ENCODE results near the gene TCF7.

TCF7 gene

GRCh38 chr5:134113902-134114875 is at the start of gene TCF7:
Gene TCF7 (plus strand): TSS chr5:134114681. CDS start chr5:134114907, 226 bp downstream.
- peak; percentile 85 for DNase-seq

DNA sequence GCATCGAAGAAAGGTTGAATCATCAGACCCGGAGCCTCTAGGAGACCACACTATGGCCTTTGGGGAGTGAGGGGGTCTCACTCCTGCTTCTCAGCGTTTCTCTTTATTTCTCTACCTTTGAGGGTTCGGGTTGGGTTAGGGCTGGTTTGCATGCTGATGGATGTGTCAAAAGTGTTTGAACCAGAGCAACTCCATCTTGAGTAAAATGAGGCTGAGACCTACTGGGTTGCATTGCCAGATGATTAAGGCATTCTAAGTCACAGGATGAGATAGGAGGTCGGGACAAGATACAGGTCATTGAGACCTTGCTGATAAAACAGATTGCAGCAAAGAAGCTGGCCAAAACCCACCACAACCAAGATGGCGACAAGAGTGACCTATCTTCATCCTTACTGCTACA is 44.9 kb upstream of the TCF7 start:
- no peak for DNase-seq

DNA sequence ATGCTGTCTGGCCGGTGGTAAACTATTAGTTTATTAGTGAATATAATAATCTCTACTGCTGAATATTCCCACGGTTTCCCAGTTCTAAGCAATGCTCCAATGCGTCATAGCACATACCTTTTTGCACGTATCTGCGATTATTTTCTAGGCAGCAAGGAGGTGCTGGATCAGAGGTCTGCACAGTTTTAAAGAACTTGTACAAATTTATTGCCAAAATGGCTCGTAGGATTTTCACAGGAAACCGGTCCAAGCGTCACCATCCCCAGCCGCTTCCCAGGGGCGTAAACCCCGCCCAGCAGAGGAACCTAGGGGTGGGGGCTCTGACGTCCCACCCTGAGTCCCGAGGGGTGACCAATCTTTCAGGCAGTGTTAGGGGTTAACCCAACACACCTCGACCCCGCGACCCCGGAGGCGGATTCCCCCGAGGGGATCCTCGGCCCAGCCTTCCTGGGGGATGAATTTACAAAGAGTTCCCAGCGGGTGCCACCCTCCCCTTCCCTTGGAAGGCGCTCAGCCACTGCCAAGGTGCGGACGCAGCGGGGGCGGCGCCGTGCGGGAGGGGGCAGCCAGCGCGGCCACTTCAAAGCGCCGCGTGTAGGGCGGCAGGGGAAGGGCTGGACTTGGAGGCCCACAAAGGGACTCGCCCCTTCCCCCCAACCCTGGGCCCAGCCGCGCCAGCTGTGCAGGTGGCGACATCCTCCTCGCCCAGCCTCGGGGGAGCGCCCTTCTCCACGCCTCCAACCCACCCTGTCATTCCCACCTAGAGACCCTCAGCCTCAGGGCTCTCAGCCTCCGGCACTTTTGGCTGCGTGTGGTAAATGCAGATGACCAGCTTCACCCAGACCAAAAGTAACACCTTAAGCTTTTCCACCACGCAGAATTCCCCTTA is 43.5 kb upstream of the TCF7 start:
- DNase-seq: peak; percentile 68

- DNase-seq: peak; percentile 23
Measured at GRCh38 chr5:134071614-134072207, 42.8 kb upstream of the TCF7 start.

DNA sequence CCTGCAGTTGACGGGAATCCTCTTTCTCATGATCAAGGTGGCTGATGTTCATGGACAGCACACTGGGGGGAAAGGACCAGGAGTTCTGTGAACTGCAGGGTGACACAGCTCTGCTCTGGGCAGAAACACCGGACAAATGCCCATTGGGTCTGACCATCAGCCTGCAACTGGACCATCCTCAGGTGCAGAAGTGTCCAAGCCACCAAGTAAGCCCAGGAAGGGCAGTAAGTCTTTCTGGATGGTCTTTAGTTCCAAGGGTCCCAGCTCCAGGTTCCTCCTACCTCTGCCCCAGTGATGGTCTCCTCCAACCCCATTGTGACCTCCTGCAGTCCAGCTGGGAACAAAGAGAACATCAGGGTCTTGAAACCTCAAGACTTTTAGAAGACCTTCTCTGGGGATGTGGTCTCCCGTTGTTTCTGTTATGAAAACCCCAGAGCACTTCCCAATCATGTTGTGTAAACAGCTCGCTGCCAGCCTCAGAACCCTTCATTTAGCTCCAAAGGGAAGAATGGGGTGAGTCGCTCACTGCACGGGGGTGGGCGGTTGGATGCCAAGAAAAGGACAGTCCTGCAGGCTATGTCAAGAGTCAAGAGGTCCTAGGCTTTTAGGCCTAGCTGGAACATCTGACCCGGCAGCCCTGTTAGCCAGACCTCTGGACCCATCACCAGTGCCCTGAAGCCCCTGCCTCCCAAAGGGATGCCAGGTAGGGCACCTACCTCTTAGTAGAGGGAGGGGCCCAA is 41.8 kb upstream of the TCF7 start:
- DNase-seq: no peak

DNA sequence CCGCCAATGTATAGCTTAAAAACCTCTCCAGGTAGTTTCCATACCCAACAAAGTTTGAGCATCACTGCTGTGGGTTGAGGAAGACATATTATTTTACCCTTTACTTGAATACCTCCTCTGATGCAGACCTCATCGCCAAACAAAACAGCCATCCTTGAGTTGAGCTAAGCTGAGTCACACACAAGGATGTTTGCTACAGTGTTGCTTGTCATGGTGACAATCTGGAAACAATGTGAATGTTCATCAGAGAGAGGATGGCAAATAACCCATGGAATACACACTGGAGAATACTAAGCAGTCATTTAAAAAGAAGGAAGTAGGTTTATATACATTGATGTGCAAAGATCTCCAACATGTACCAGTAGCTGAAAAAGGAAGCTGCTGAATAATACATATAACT is 41.1 kb upstream of the TCF7 start:
- peak; percentile 52 for DNase-seq

- no peak for DNase-seq
Measured at GRCh38 chr5:134075102-134075501, 39.4 kb upstream of the TCF7 start.

DNA sequence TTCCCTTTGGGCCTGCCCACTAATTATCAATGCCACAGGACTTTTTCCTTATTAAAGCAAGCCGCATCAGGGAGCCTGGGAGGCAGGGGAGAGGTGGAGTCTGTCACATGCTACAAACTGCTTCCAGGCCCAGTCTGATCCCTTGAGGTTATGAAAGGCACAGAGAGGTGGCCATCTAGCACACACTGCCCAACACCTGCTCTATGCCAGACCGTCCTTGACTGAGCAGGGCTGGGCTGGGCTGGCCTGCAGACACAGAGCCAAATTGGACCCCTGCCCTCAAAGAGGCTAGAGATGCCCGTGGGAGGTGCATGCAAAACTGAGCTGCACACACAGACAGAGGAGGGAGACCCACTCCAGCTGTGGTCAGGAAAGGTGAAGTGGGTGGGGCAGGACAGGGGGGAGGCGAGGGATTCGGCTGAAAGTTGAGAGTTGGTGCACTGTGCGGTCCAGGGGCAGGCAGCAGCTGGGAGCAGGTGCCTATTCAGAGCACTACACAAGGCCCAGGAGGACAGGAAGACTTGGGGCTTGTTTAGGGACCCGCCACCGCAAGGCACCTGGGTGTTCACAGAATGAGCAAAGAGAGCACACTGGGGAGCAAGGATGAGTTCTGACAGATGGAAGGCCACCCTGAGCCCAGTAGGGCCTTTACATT is 36.4 kb upstream of the TCF7 start:
- DNase-seq: peak; percentile 69

- peak; percentile 90 for DNase-seq
Measured at GRCh38 chr5:134079748-134080581, 34.5 kb upstream of the TCF7 start.

GRCh38 chr5:134082264-134082992 is 32.1 kb upstream of the TCF7 start:
- DNase-seq: no peak

GRCh38 chr5:134083517-134083916 is 31.0 kb upstream of the TCF7 start:
- DNase-seq: no peak

DNA sequence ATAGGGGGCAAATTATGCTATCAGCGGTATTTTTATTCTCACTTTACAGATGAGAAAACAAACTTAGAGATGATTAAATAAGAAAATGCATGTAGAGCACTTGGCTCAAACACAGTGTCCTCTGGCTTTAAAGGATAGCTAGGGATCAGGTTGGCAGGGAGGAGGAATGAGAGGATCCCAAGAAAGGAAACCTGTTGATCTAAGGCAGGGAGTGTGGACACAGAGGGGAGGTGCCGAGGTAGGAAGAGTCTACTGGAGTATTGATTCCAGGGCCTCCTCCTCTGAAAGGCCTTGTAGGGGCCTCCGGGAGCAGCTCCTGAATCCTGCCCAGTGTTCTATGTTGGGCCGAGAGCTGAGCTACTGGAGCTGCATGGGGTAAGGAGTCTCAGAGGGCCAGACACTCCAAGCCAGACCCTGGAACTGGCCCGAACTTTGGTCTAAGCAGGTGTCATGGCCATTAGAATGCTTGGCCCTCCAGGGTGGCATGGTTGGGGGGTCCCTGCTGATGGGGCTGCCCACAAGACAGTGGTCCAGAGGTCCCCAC is 30.4 kb upstream of the TCF7 start:
- DNase-seq: no peak

- DNase-seq: no peak
Measured at GRCh38 chr5:134084570-134084969, 29.9 kb upstream of the TCF7 start.

GRCh38 chr5:134085411-134085810 is 29.1 kb upstream of the TCF7 start:
- DNase-seq: no peak

DNA sequence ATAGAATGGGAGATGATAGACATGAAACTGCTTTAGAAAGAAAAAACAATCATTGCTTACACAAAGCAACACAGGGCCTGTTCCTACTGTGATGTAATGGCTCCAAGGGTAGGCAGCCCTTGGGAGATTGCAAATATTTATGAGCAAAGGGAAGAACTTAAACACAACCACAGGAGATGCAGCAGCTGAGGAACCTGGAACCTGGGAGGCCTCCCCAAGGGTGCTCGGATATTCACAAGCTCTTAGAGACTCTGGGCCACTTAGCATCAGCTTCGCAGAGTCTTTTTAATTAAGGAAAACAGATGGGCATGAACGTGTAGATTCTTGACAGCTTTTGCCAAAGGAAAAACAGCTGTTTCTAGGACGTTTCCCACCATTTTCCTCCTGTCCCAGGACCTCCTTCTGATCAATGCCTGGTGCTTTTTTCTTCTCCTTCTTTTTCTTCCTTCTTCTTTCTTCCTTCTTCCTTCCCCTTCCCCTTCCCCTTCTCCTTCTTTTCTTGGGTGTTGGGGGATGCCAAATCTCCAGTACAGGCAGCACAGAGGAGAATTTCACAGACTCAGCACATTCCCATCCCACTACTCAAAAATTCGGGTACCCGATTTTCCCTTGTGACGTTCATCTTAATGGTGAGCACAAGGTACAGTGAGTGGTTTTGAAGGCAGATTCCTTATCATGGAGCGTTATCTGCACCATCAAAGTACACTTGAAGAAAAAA is 28.1 kb upstream of the TCF7 start:
- DNase-seq: no peak

GRCh38 chr5:134086943-134087305 is 27.6 kb upstream of the TCF7 start:
- DNase-seq: peak; percentile 89

- no peak for DNase-seq
Measured at GRCh38 chr5:134088291-134088690, 26.2 kb upstream of the TCF7 start.

DNA sequence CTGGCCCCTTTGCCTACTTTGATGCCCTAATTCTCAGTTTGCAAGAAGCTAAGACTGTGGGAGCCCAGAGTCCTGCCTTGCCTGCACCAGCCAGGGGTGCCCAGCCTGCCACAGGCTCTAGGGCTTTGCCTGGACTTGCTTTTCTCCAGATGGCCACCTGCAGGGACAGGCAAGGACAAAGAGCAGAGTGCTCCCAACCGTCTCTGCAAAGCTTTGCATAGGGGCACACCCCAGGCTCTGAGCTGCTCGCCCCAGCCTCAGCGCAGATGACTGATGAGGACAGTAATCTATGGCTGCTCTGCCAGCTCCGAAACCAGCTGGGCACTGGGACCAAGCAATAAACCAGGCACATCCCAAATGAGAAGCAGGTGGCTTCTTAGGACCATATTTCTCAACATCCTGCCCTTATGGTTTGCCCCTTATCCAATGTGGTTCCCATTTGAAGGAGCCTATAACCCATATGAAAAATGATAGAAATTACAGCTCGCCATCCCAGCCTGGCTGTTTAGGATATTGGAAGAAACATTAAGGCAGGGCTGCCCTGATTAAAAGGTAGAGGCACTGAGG is 25.4 kb upstream of the TCF7 start:
- DNase-seq: no peak

DNA sequence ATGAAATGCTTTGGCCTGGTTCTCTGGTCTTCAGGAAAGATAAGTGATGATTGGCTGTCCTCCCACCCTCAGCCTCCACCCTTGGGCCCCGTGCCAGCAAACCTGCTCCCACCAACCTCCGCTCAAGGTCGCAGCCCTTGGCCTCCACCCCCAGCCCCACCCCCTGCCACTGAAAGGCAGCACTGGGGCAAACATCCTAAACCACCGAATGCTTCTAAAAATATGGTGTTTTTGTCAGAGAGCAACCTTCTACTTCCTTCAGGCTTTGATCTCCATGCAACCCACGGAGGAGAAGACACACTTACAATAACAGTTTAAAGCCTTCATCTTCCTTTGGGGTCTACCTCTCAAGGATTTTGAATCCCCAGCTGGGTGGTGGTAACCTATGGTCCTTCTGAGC is 24.0 kb upstream of the TCF7 start:
- peak; percentile 95 for DNase-seq

All from CD4-positive, alpha-beta T cell treated with Interleukin-6 for 4 hours (primary cell).